NCI-H1436 treated with DMSO at 0.1 percent for 48 hours (cell line): ENCODE data around the gene ALG2.

Source experiments
- DNase-seq: peaks from one replicate; lab custom pipeline; 2025; lab: John Stamatoyannopoulos, UW

The ALG2 gene

GRCh38 chr9:99221621-99222415, at the start of gene ALG2, which contains the start of gene SEC61B:
ALG2 (minus strand) TSS chr9:99221942; CDS start chr9:99221894, 48 bp downstream.
SEC61B (plus strand) TSS chr9:99222282; CDS start chr9:99222364, 82 bp downstream.
- DNase-seq: peak; percentile 73

GRCh38 chr9:99270491-99270890, 48.7 kb upstream of the ALG2 start:
- DNase-seq: no peak

GRCh38 chr9:99269416-99269815, 47.7 kb upstream of the ALG2 start:
- no peak for DNase-seq

GRCh38 chr9:99266255-99267023, 44.7 kb upstream of the ALG2 start:
- no peak for DNase-seq

GRCh38 chr9:99265691-99266090, 43.9 kb upstream of the ALG2 start:
- no peak for DNase-seq

- no peak for DNase-seq
Observed at GRCh38 chr9:99264070-99264680, 42.4 kb upstream of the ALG2 start.

GRCh38 chr9:99262949-99263418, 41.2 kb upstream of the ALG2 start:
- no peak for DNase-seq

- no peak for DNase-seq
Observed at GRCh38 chr9:99261923-99262322, 40.2 kb upstream of the ALG2 start.

- DNase-seq: no peak
Observed at GRCh38 chr9:99259231-99259918, 37.6 kb upstream of the ALG2 start.

- DNase-seq: no peak
Observed at GRCh38 chr9:99257723-99258389, 36.1 kb upstream of the ALG2 start.

- no peak for DNase-seq
Observed at GRCh38 chr9:99255651-99256050, 33.9 kb upstream of the ALG2 start.

GRCh38 chr9:99253772-99254431, 32.2 kb upstream of the ALG2 start:
- no peak for DNase-seq

- DNase-seq: no peak
Observed at GRCh38 chr9:99253134-99253533, 31.4 kb upstream of the ALG2 start.

GRCh38 chr9:99251157-99251556, 29.4 kb upstream of the ALG2 start:
- no peak for DNase-seq

- DNase-seq: no peak
Observed at GRCh38 chr9:99249619-99250018, 27.9 kb upstream of the ALG2 start.

- DNase-seq: no peak
Observed at GRCh38 chr9:99244344-99245260, 22.9 kb upstream of the ALG2 start.

- no peak for DNase-seq
Observed at GRCh38 chr9:99241106-99241505, 19.4 kb upstream of the ALG2 start.

- DNase-seq: no peak
Observed at GRCh38 chr9:99239341-99240060, 17.8 kb upstream of the ALG2 start.

GRCh38 chr9:99238331-99238730, 16.6 kb upstream of the ALG2 start:
- DNase-seq: no peak
